Right ventricle myocardium inferior (tissue), 1 donor: Measurements from ENCODE around the gene ASPG. TPM values are rescaled to one million over a fixed set of nuclear protein-coding genes. Genes with fewer than 3 reads are reported as not detected.
"Not testable (repeated sequence)": the region's sequence is repeated elsewhere in the genome, so short reads cannot be mapped to it uniquely, and the experiment has no call there.

ENCODE experiments used
- ATAC-seq: fragments of 200-7000 bp; cut with Tn5 transposase; one replicate; pipeline ENCODE4 v1.9.1; 2020; ENCODE audit warnings: mild to moderate bottlenecking, moderate library complexity
- DNase-seq: peaks from one replicate; pipeline ENCODE4 v3.0.0; 2021; ENCODE audit errors: missing footprints
- intact Hi-C: fragments of 100-400 bp; cut with DNase I; formaldehyde crosslinking; loops from one replicate; pipeline ENCODE4 v1.11.0; 2022
- total RNA-seq: library from RNA; stranded (reverse); fragmentation: NEBNext Ultra II Directional; extraction: Animal tissue kit (Norgen Biotek cat#: 25700); gene quantifications from one replicate; pipeline ENCODE4 v1.2.1, GENCODE V29; 2021
- donor health status: DM: no; HTN: yes; CAD: no; lungs with severe emphysema.

Gene ASPG
- total RNA-seq, 1 donor from 2014 or later = 27.5 TPM

DNA sequence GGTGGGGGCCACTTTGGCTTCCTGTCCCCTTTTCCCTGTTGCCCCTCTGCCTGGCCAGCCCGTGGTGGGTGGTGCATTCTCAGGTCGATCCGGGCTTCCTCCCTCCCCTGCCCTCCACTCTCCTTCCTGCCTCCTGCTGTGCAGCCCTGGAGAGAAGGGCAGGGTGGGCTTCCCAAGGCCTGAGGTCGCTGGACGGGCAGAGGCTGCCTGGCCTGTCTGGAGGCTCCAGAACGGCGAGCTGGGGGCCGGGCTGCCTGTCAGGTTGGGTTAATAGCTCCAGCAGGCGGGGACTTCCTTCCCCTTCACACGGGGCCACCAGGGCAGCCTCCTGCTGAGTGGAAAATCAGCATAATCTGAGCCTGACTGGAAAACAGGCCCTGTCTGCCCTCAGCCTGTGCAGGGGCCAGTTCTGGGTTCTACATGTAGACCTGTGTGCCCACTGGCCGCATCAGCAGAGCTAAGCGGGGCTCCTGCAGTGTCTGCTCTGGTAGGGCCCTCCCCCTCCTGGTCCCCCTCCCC is 64.2 kb downstream of the ASPG start:
- ATAC-seq (no peak), DNase-seq (peak; percentile 51)
- intact Hi-C loops = no loop called here

DNA sequence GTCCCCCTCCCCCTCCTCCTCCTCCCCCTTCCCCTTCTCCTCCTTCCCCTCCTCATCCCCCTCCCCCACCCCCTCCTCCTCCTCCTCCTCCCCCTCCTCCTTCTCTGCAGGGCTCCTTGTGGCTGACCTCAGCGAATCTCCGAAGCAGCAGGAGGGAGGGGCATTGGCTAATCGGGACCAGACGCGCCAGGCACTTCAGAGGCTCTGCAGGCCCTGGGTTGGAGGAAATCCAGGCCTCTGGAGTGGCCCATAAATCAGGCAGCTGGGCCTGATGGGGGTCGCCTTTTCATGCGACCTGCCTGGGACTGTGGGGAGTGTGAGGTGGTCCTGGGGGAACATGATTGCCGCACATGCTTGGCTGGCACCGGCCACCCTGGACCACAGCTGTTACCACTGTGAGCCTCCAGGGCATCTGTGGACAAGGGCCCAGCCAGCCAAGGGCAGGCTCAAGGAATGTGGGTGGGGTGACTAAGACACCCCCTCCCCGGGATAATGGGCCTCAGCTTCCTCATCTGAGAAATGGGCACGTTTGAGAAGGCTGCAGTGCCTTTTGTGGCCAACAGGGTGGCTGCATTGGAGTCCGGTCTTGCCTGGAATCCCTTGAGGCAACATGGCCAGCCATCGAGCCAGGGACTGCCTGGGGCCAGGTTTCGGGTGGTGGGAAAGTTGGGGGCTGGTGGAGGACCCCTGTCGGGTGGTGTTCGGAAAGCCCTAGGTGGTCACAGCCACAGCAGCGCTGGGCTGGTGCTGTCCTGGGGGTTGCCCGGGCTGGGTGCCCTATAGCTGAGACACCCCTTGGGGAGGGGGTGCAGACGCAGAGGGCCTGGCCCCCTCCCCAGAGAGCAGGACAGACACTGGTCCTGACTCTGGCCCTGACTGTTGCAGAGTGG is 64.9 kb downstream of the ASPG start:
- peak; percentile 44 for DNase-seq
- ATAC-seq = no peak
- intact Hi-C loops = no loop called here

DNA sequence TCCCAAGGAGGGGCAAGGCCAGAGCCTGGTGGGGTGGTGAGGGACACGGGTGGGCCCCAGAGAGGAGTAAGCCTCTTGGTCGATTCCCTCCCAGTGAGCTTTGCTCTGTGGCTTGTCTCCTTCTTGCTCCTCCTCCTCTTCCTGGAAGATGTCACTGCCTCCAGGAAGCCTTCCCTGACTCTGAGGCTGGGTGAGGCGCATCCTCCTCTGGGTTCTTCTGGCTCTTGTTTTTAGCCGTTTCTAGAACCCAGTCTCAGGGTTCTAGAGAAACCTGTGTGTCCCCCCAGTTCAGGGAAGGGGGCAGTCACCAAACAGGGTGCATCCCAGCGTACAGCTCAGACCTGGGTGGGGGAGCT is 65.5 kb downstream of the ASPG start:
- intact Hi-C loops = no loop called here
- ATAC-seq (no peak), DNase-seq (no peak)

DNA sequence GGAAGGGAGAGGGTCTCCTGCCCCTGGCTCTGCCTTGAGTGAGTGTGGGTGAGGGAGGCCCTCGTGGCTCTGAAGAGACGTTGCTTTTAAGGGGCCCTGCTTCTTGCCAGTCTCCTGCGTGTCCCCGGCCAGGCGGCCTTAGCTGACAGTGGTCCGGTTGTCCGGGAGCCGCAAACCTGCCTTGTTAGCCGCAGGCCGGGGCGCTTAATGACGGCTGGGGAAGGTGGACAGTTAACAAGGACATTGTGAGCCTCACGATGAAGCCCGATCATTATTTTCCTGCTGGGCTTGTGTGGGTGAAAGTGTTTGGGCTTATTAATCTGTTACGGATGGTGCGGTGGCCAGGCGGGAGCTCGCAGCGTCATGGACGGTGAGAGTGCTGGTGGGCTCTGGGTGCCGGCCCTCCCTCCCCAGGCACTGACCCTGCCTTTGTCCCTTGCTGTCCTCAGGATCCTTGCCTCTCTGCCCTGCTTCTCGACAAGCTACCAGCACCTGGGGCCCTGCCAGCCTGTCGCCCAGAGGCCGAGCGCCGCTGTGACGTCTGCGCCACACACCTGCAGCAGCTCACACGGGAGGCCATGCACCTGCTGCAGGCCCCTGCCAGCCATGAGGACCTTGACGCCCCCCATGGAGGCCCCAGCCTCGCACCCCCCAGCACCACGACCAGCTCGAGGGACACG is 66.2 kb downstream of the ASPG start:
- no peak for DNase-seq
- no peak for ATAC-seq
- intact Hi-C loops = no loop called here

DNA sequence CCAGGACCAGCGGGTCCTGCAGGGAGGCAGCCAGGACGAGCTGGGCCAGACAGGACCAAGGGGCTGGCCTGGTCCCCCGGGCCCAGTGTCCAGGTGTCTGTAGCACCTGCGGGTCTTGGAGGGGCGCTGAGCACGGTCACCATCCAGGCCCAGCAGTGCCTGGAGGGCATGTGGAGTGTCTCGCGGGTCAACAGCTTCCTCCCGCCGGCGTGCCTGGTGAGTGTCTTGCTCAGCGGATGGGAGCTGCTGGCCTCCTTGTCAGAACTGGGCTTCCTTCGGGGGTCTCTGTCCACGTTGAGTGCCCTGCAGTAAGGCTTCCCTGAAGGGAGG is 66.7 kb downstream of the ASPG start:
- ATAC-seq (no peak), DNase-seq (no peak)
- intact Hi-C loops = no loop called here

DNA sequence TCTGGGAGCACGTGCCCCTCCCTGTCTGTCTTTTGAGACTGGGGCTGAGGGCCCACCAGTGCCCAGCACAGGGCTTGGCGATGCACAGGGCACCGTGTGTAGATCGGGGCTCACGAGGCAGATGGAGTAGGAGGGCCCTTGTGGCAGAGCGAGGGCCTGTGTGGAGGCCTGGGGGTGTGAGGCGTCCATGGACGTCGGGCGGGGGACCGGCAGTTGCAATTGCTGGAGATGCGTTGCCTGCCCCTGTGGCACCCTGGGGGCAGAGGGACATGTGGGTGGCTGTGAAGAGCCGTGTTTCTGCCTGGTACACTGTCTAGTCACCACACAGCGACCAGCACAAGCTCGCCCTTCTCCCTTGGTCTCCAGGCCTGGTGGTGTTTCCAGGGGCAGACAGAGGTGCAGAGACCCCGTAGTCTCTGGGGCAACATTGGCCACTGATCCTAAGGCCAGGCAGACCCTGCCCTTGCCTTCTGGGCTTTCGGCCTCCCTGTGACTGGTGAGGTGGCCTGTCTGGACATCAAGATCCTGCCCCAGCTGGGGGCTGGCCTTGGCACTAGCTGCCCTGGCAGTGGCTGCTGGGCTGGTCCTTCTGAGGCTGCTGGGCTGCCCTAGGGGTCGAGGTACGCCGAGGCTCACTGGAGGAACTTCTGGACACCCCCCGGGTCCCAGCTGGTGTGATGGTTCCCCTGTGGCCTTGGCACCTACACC is 67.3 kb downstream of the ASPG start:
- no peak for ATAC-seq
- DNase-seq = no peak
- intact Hi-C loops = no loop called here

DNA sequence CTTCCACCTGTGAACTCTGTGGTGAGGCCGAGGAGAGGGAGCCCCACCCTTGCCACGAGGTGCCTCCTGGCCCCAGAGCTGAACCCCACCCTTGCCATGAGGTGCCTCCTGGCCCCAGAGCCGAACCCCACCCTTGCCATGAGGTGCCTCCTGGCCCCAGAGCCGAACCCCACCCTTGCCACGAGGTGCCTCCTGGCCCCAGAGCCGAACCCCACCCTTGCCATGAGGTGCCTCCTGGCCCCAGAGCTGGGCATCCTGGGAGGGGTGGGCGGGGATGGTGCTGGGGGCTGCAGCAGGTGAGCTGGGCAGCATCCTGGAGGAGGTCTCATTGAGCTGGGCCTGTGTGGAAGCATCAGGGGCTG is 67.9 kb downstream of the ASPG start:
- DNase-seq = not testable (repeated sequence)

DNA sequence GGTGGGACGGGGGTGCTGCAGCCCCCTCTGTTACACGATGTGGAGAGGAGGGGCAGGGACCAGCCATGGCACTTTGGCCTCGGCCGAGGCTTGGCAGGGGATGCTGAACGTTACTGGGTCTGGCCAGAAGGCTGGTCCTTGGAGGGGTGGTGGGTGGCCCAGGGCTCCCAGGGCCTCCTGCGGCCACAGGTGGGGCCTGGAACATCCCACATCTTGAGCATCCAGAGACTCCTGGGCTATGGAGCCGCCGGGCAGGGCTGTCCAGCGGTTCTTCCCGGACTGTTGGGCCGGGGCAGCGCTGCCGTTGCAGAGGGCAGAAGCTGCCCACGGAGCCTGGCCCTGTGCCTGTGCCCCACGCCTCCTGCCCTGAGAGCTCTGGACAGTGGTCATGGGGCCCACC is 68.7 kb downstream of the ASPG start:
- intact Hi-C loops = no loop called here
- ATAC-seq = no peak
- DNase-seq = no peak

More for the DNA sequence above, 67.9 kb downstream of the ASPG start:
- ATAC-seq, intact Hi-C loops: not testable (repeated sequence)

DNA sequence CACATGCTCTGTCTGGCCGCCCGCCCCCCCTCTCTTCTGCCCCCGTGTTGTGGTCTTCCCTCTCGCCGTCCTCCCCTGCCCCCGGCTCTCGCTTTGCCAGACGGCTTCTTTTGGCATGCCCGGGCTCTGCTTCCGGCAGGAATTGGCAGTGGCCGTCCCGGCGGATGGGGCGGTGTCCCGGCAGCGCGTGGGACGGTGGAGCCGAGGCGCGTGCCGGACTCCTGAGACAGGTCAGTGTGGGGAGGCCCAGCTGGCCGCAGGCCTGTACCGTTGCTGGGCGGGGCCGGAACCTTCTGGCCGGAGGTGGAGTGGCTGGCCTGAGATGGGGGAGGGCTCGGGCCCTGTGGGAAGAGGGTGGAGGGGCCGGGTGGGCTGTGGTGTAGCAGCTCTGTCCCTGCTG is 70.0 kb downstream of the ASPG start:
- no peak for ATAC-seq
- intact Hi-C loops = no loop called here
- no peak for DNase-seq

DNA sequence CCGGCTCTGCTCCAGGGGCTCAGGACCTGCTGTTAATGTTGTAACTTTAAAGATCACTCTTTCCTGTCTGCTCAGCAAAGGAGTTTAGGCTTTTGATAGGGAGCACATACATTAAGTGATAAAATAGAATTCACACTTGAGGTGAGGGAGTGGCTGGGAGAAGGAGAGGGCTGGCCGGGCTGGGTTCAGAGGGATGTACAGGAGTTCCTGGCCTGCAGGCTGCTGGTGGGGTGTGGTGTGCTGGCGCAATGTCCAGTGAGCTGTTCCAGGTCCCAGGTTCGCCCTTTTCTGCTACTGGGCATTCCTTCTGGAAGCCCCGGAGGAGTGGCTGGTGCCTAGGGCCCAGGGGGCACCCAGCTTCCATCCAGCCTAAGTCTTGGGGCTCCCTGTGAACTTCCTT is 70.6 kb downstream of the ASPG start:
- ATAC-seq (no peak), DNase-seq (no peak)
- intact Hi-C loops = no loop called here

DNA sequence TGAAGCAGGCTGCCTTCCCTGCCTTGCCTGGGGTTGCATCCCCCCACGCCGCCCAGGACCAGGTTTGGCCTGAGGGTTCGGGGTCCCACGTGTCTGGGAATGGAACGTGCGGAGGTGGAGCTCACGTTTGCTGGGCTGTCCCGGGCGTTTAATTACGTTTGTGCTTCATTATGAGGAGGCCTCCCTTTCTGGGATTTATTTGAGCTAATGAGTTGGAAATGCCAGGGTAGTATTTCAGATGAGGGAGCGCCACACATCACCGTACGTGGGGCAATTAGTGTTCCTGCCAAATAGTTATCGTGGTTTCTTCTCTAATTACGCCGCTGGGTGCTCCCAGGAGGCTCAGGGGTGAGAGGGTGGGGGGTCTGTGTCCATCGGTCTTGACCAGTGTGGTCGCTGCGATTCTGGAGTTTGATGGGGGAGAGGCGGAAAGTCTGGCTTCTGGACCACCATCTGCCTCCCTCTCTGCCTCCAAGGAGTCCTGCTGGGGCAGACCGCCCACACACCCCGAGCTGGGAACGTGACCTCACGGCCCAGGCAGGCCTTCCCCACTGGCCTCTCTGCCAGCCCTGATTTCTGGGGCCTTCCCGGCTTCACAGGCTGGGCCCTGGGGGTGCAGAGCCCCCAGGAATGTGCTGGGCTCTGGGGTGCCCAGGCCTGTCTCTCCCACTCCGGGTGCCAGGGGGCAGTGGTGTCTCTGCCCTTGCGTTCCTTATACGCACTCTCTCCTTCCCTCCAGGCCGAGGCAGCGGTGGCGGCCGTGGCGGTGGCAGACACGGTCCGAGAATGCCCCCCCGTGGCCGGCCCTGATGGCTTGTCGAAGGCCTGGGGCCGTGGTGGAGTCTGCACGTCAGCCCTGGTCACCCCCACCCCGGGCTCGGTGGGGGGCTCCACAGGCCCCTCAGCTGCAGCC is 71.8 kb downstream of the ASPG start:
- no peak for ATAC-seq
- intact Hi-C loops = no loop called here
- DNase-seq = no peak

DNA sequence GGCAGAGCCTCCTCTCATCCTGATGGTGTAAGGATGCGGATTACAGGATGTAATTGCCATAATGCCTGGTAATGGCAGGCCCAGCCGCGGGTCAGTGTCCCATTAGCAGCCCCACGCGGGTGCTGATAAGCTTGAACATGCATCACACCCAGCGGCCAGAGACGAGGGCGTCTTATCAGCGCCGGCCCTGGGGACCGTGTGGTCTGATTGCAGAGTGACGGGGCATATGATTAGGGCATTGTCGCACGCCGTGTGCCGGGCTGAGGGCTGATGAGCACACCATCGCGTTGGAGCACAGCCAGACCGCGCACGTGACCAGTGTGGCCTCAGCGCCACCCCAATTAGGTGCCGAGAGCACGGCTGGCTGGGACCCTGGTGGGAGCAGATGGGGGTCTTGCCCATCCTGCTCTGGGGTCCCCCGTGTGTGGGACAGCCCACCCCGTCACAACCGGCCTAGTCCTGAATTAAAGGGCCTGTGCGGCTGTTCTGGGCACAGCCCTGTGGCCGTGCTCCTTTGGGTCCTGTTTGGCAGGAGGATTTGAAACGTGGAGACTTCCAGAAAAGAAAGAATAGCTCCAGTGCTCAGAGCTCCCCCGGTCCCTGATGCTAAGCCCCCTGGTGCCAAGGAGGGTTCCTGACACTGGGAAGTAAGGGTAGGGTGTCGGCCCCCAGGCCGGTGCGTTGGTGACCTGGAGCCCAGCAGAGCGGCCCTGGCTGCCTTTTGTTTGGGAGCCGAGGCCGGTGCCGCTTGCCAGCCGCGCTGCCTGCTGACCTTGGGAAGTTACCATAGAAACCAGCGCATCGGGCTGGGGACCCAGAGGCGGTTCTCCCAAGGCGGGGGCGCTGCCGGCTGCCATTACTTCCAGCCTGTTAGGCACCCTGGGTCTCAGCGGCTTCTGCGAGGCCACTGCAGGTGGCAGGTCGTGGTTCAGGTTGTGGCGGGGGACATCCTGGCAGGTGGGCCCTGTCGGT is 73.6 kb downstream of the ASPG start:
- intact Hi-C loops = no loop called here

DNA sequence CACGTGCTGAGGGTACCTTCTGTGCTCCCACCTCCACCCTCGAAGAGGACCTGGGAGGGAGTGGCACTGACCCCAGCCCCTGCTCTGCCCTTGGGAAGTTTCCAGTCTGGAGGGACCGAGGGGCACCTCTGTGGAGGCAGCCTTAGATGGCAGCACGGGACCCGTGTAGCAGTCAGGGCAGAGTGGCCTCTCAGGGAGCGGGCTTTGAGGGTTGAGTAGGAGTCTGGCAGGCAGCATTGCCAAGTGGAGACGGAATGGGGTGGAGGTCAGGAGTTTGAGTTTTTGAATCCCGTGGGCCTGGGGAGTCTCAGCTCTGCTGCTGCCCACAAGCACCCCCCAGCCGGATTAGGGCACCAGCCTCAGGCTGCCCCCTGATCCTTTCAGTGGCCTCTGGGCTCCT is 74.5 kb downstream of the ASPG start:
- DNase-seq = no peak
- ATAC-seq = no peak
- intact Hi-C loops = no loop called here

More for the DNA sequence above, 73.6 kb downstream of the ASPG start:
- DNase-seq (no peak), ATAC-seq (peak; percentile 75)

DNA sequence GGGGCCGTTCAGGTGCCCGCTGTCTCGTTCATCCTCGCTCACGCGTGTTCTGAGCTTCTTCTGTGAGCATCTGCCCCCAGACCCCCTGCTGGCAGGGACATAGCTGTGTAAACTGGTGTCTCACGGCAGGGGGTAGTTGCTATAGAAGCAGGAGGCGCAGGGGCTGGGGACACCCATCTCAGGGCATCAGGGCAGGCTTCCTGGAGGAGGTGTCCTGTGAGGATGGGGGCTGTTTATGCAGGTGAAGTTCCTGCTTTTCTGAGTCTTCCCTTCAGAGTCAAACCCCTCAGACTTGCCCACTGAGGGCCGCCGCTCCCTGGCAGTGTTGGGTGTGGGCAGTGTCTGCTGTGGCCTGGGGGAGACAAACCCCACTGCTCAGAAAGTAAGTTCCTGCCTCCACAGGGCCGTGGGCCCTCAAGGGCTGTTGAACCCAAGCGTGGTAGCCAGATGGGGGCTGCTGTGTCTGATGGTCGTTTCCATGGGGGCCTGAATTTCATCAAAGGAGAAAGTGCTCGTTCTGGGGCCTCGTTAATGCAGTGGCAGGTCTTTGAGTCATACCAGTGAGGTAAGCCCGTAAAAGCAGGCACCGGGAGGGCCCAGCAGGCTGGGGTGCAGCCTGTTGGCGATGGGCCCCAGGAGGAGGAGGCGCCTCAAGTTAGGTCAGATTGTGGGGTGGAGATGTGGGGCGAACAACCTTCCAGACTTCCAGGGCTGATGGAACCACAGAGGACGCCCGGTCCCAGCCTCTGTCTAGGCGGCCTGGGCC is 76.3 kb downstream of the ASPG start:
- no peak for DNase-seq
- no peak for ATAC-seq
- intact Hi-C loops = no loop called here

DNA sequence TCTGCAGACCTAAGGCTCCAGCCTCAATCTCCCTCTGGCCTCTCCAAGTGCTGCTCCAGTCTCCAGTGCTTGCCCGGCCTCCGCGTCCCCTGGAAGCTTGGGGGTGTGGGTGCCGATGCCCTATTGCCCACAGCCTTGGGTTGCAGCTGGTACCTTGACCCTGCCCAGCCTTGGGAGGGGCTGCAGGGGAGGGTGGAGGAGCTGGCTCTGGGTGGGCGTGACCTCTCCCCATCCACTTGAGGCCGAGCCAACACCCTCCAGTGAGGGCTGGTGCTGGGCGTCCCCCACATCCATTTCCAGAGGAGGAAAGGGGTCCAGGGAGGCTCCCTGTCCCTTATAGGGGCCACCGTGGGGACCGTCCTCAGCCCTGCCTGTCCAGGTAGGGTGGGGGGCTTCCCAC is 77.0 kb downstream of the ASPG start:
- intact Hi-C loops = no loop called here
- ATAC-seq (no peak), DNase-seq (no peak)

DNA sequence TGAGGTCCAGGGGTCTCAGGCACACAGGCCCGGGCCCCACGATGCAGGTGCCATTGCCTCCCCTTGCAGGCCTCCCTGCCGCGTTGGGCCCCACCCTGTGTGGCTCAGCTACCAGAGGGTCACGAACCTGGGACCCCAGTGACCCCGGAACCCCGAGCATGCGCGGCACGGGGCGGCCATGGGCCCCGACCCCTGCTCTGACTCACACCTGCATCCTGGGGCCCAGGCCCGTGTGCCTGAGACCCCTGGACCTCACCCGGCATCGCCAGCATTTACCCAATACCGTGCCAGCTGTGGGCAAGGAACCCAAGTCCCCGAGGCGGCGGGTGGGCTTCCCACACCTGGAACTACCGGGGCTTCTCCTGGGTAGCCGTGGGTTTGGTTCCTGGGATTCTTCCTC is 78.0 kb downstream of the ASPG start:
- no peak for ATAC-seq
- no peak for DNase-seq
- intact Hi-C loops = no loop called here

DNA sequence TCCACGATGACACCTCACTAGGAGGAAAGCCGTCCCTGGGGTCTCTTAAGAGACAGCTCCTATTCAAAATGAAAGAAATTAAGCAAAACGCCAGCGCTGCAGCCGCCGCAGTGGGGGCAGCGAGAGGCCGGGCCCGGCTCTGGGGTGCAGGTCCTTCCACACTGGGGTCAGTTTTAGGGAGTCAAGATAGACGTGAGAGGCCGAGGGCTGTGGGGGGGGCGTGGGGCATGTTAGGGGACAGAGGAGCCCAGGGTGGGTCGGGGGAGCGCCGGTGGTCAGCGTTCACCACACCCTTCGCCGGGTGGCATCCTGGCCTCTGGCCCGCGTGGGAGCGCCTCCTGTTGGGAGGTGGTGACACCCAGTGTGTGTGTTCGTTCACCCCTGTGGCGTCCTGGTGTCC is 78.5 kb downstream of the ASPG start:
- intact Hi-C loops = no loop called here
- no peak for DNase-seq
- ATAC-seq = no peak
